HL-60/S4 treated with phorbol 12-myristate 13-acetate at 8.2 ng/mL for 4 days and 3 days (cell line): ENCODE measurements around the gene BCL2.
"Not testable (repeated sequence)": the region's sequence is repeated elsewhere in the genome, so short reads cannot be mapped to it uniquely, and the experiment has no call there.

Source experiments
- in situ Hi-C: fragments of 300-500 bp; cut with MboI; formaldehyde crosslinking; loops from 2 replicates; pipeline ENCODE4 v1.15.0; 2022; ENCODE audit warnings: low sequenced_read_pairs

BCL2 gene

GRCh38 chr18:63237881-63238692 lies 81.5 kb downstream of the BCL2 start:
- in situ Hi-C loops = no loop called here

GRCh38 chr18:63236921-63237846 lies 82.4 kb downstream of the BCL2 start:
- in situ Hi-C loops = no loop called here

- in situ Hi-C loops = no loop called here
Measured at GRCh38 chr18:63236406-63236805, 83.2 kb downstream of the BCL2 start.

GRCh38 chr18:63235920-63236319 lies 83.6 kb downstream of the BCL2 start:
- in situ Hi-C loops = not testable (repeated sequence)

GRCh38 chr18:63234841-63235240 lies 84.7 kb downstream of the BCL2 start:
- in situ Hi-C loops = no loop called here

GRCh38 chr18:63234432-63234831 lies 85.1 kb downstream of the BCL2 start:
- in situ Hi-C loops = no loop called here

GRCh38 chr18:63233334-63233733 lies 86.2 kb downstream of the BCL2 start:
- in situ Hi-C loops = no loop called here

GRCh38 chr18:63232826-63233225 lies 86.7 kb downstream of the BCL2 start:
- in situ Hi-C loops = no loop called here

- in situ Hi-C loops = no loop called here
Measured at GRCh38 chr18:63229971-63230370, 89.6 kb downstream of the BCL2 start.

GRCh38 chr18:63225434-63225833 lies 94.1 kb downstream of the BCL2 start:
- in situ Hi-C loops = no loop called here

- in situ Hi-C loops = no loop called here
Measured at GRCh38 chr18:63224630-63225029, 94.9 kb downstream of the BCL2 start.

GRCh38 chr18:63223837-63224236 lies 95.7 kb downstream of the BCL2 start:
- in situ Hi-C loops = no loop called here

GRCh38 chr18:63220903-63221302 lies 98.7 kb downstream of the BCL2 start:
- in situ Hi-C loops = no loop called here

- in situ Hi-C loops = no loop called here
Measured at GRCh38 chr18:63218472-63218871, 101.1 kb downstream of the BCL2 start.

- in situ Hi-C loops = no loop called here
Measured at GRCh38 chr18:63216516-63217311, 102.9 kb downstream of the BCL2 start.

- in situ Hi-C loops = no loop called here
Measured at GRCh38 chr18:63213936-63214671, 105.5 kb downstream of the BCL2 start.

GRCh38 chr18:63213331-63213900 lies 106.2 kb downstream of the BCL2 start:
- in situ Hi-C loops = no loop called here

GRCh38 chr18:63210521-63210920 lies 109.0 kb downstream of the BCL2 start:
- in situ Hi-C loops = no loop called here

GRCh38 chr18:63208676-63209075 lies 110.9 kb downstream of the BCL2 start:
- in situ Hi-C loops = no loop called here

GRCh38 chr18:63207835-63208234 lies 111.7 kb downstream of the BCL2 start:
- in situ Hi-C loops = no loop called here
